ENCODE results near the gene SRSF9. TPM values are rescaled to one million over a fixed set of nuclear protein-coding genes. Genes with fewer than 3 reads are reported as not detected.

SRSF9 gene
- total and polyA plus RNA-seq, 12 donors = 25.4 to 54.7 (median 32.0) TPM

DNA sequence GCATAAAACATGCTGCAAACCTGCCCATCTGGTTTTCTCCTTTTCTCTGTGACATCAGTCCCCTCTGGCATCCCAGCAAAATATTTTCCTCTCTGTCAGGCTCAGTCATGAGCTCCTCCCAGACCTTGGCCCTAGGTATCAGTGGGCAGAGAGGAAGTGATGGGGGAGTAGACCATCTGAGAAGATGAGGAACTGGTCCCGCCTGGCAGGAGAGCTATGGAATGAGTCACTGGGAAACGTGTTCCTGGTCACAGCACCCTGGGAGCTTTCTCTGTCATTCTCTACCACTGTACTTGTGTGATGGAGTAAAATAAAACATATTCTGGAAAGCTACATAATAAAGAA lies 5.0 kb upstream of the SRSF9 start:
- TF ChIP-seq, protein P1, sequence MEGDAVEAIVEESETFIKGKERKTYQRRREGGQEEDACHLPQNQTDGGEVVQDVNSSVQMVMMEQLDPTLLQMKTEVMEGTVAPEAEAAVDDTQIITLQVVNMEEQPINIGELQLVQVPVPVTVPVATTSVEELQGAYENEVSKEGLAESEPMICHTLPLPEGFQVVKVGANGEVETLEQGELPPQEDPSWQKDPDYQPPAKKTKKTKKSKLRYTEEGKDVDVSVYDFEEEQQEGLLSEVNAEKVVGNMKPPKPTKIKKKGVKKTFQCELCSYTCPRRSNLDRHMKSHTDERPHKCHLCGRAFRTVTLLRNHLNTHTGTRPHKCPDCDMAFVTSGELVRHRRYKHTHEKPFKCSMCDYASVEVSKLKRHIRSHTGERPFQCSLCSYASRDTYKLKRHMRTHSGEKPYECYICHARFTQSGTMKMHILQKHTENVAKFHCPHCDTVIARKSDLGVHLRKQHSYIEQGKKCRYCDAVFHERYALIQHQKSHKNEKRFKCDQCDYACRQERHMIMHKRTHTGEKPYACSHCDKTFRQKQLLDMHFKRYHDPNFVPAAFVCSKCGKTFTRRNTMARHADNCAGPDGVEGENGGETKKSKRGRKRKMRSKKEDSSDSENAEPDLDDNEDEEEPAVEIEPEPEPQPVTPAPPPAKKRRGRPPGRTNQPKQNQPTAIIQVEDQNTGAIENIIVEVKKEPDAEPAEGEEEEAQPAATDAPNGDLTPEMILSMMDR (IDR thresholded peaks at IDR 0.05) = no peak
- Histone ChIP-seq H3K27ac (no peak overlapping the region), H3K9me3 (no peaks in the 10 kb centered on the region), H3K27me3 (no peaks in the 10 kb centered on the region), H3K4me3 (no peak overlapping the region), H3K36me3 (no peaks in the 10 kb centered on the region), H3K4me1 (peaks cover 2 to 42% (median 9%) of the 10 kb centered on the region in 9 donors)
- intact Hi-C loops (cut with DNase I) = no loop called here
- WGBS, 2 donors = 35 to 37% methylated on average over 2 of the region's 2 CpGs
- ATAC-seq = peak in 1 of 8 donors; percentile 14
- DNase-seq = no peak

DNA sequence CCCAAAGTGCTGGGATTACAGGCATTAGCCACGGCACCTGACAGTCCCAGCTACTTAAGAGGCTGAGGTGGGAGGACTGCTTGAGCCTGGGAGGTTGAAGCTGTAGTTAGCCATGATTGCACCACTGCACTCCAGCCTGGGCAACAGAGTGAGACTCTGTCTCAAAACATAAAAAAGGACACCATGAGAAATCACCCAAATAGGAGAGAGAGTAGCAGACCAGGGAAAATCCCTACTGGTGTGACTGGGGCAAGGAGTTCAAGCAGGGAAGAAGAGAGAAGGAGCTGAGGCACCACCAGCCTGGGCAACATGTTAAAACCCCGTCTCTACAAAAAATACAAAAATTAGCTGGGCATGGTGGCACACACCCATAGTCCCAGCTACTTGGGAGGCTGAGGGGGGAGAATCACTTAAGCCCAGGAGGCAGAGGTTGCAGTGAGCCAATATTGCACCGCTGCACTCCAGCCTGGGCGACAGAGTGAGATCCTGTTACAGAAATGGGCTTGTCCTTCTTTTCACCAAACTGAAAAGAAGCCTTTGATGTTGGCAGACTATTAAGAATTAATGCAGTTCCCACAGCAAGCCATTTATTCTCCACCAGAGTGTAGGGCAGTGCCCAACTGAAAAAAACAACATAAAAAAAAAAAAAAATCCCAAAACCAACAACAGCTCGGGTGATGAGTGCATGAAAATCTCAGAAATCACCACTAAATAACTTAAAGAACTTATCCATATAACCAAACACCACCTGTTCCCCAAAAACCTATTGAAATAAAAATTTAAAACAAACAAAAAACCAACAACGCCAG lies 4.5 kb upstream of the SRSF9 start:
- no peaks in the 10 kb centered on the region for H3K27me3 ChIP-seq
- no peak overlapping the region for H3K27ac ChIP-seq
- no peak for ATAC-seq
- no peak overlapping the region for H3K4me3 ChIP-seq
- no peaks in the 10 kb centered on the region for H3K9me3 ChIP-seq
- 79 to 80% methylated on average over 6 of the region's 6 CpGs for WGBS, 2 donors
- peaks cover 2 to 42% (median 9%) of the 10 kb centered on the region in 9 donors for H3K4me1 ChIP-seq
- DNase-seq = no peak
- intact Hi-C loops (cut with DNase I) = no loop called here
- H3K36me3 ChIP-seq = no peaks in the 10 kb centered on the region
- TF ChIP-seq, protein P1 (IDR thresholded peaks at IDR 0.05) = no peak

DNA sequence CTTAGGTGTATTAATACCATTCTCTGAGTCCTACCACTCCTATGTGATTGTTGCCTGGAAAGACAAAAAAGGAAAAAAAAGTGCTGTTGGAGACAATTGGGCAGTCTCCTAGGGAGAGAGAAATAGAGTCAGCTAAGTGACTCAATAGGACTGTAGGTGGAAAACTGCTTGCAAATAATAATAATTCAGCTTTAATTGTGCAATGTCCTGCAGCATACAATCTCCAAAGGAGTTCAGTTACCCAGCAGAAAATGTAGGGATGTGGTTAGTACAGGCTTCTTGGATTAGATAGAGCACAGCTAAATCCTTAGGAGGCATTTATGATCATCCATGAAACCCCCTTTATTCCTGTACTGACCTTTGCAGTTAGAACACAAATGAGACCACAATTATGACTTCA lies 3.0 kb upstream of the SRSF9 start:
- no peak for DNase-seq
- Histone ChIP-seq H3K4me3 (no peak overlapping the region), H3K9me3 (no peaks in the 10 kb centered on the region), H3K36me3 (peaks cover 0 to 3% (median 0%) of the 10 kb centered on the region in 9 donors), H3K27me3 (no peaks in the 10 kb centered on the region), H3K27ac (no peak overlapping the region), H3K4me1 (peaks cover 2 to 52% (median 19%) of the 10 kb centered on the region in 9 donors)
- intact Hi-C loops (cut with DNase I) = no loop called here
- TF ChIP-seq, protein P1 (IDR thresholded peaks at IDR 0.05) = no peak
- ATAC-seq = no peak

DNA sequence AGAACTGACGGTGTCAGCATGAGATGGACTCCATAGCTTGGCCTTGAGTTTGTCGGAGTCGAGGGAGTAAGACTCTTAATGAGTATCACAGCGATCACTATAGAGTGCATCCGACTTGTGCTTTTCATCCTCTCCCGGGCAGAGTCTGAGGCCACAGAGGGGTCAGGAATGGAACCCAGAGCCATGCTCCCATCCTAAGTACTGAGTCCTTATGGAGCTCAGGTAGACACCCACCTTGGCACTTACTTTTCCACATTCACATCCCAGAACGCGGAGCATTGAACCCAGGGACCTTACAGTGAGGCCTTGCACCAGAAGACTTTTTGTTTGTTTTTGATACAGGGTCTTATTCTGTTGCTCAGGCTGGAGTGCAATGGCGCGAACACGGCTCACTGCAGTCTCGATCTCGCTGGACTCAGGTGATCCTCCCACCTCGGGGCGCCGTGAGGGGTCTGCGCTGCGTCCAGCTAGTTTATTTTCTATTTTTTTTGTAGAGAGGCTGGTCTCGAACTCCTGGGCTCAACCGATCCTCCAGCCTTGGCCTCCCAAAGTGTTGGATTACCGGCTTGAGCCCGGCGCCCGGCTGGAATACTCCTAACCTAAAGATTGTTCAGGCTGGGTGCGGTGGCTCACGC lies 719 bp upstream of the SRSF9 start:
- Histone ChIP-seq H3K9me3 (no peaks in the 10 kb centered on the region), H3K4me3 (peak overlapping the region; percentile 43 to 99 (median 91)), H3K27me3 (no peaks in the 10 kb centered on the region), H3K4me1 (peaks cover 2 to 60% (median 36%) of the 10 kb centered on the region in 9 donors), H3K36me3 (peaks cover 0 to 26% (median 4%) of the 10 kb centered on the region in 9 donors), H3K27ac (peak overlapping the region in 9 of 10 donors; percentile 87 to 97 (median 95))
- intact Hi-C loops (cut with DNase I) = no loop called here
- no peak for DNase-seq
- TF ChIP-seq, protein P1 (IDR thresholded peaks at IDR 0.05) = no peak
- ATAC-seq = peak in 7 of 8 donors; percentile 14 to 47 (median 25)
- WGBS, 2 donors = 66 to 68% methylated on average over 26 of the region's 26 CpGs

Data from heart right ventricle (tissue), 16 donors.